DMS79 treated with DMSO at 0.1 percent for 48 hours (cell line): ENCODE data around the gene ATP5PO.
"Not testable (repeated sequence)": the region's sequence is repeated elsewhere in the genome, so short reads cannot be mapped to it uniquely, and the experiment has no call there.

Source experiments
- DNase-seq: peaks from one replicate; lab custom pipeline; 2025; lab: John Stamatoyannopoulos, UW

Gene ATP5PO

GRCh38 chr21:33866826-33867225 lies 48.8 kb downstream of the ATP5PO start:
- no peak for DNase-seq

GRCh38 chr21:33865996-33866575 lies 49.5 kb downstream of the ATP5PO start:
- no peak for DNase-seq

GRCh38 chr21:33865176-33865575 lies 50.4 kb downstream of the ATP5PO start:
- no peak for DNase-seq

- DNase-seq, result no peak
Measured at GRCh38 chr21:33864150-33864549, 51.5 kb downstream of the ATP5PO start.

GRCh38 chr21:33863191-33863590 lies 52.4 kb downstream of the ATP5PO start:
- DNase-seq, result not testable (repeated sequence)

- DNase-seq, result no peak
Measured at GRCh38 chr21:33861125-33861524, 54.5 kb downstream of the ATP5PO start.

- DNase-seq, result no peak
Measured at GRCh38 chr21:33860332-33860879, 55.2 kb downstream of the ATP5PO start.

GRCh38 chr21:33859373-33860102 lies 56.1 kb downstream of the ATP5PO start:
- no peak for DNase-seq

- DNase-seq, result no peak
Measured at GRCh38 chr21:33858667-33859372, 56.8 kb downstream of the ATP5PO start.

GRCh38 chr21:33857846-33858666 lies 57.5 kb downstream of the ATP5PO start:
- no peak for DNase-seq

GRCh38 chr21:33856893-33857527 lies 58.6 kb downstream of the ATP5PO start:
- DNase-seq, result no peak

GRCh38 chr21:33855190-33855589 lies 60.4 kb downstream of the ATP5PO start:
- DNase-seq, result no peak

GRCh38 chr21:33854604-33855003 lies 61.0 kb downstream of the ATP5PO start:
- DNase-seq, result no peak
